ENCODE measurements around the gene PLEKHA6.

Gene PLEKHA6

DNA sequence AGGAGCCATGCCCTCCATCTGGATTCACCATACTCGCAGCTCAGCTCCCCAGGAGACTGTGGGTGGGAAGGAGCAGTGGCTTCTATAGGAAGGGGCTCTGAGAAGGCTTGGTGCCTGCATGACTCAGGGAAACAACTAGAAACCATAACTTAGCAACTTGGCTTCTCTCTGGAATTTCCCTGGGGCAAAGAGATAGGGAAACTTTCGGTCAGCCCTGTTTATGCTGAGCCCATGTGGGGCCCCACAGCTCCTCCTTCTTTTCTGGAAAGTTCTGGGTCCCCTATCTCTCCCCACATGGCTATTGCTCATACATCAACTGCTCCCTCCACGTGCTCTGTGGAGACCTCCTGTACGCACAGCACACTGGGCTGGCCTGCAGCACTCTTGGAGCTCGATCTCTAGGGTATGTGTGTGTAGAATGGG lies 39.3 kb downstream of the PLEKHA6 start:
- Histone ChIP-seq H3K27ac (ENCODE audit: poor library complexity, severe bottlenecking) (peak overlapping the region; percentile 56), H3K36me3 (ENCODE audit: low read depth) (no peaks in the 10 kb centered on the region), H3K9me3 (ENCODE audit: severe bottlenecking) (no peaks in the 10 kb centered on the region), H3K4me1 (ENCODE audit: insufficient read depth, poor library complexity, severe bottlenecking) (peaks cover 35% of the 10 kb centered on the region), H3K27me3 (ENCODE audit: insufficient read depth, poor library complexity, severe bottlenecking) (no peaks in the 10 kb centered on the region), H3K4me3 (ENCODE audit: severe bottlenecking) (no peak overlapping the region)
- ATAC-seq (ENCODE audit: low read depth) (peak; percentile 43; the same call in 2 of the 3 replicates), DNase-seq (ENCODE audit: low spot score) (no peak)
- TF ChIP-seq CTCF (IDR thresholded peaks at IDR 0.05; ENCODE audit: poor library complexity, severe bottlenecking): no peak

- Histone ChIP-seq H3K4me1 (ENCODE audit: insufficient read depth, poor library complexity, severe bottlenecking) (peaks cover 35% of the 10 kb centered on the region), H3K4me3 (ENCODE audit: severe bottlenecking) (no peak overlapping the region), H3K27me3 (ENCODE audit: insufficient read depth, poor library complexity, severe bottlenecking) (no peaks in the 10 kb centered on the region), H3K9me3 (ENCODE audit: severe bottlenecking) (no peaks in the 10 kb centered on the region), H3K27ac (ENCODE audit: poor library complexity, severe bottlenecking) (peak overlapping the region; percentile 56), H3K36me3 (ENCODE audit: low read depth) (no peaks in the 10 kb centered on the region)
- peak; percentile 89 for DNase-seq (ENCODE audit: low spot score)
- no peak for TF ChIP-seq CTCF (IDR thresholded peaks at IDR 0.05; ENCODE audit: poor library complexity, severe bottlenecking)
- ATAC-seq (ENCODE audit: low read depth): peak; percentile 90
Observed at GRCh38 chr1:204319462-204319861, 40.3 kb downstream of the PLEKHA6 start.

GRCh38 chr1:204319027-204319426 lies 40.7 kb downstream of the PLEKHA6 start:
- Histone ChIP-seq H3K27me3 (ENCODE audit: insufficient read depth, poor library complexity, severe bottlenecking) (no peaks in the 10 kb centered on the region), H3K36me3 (ENCODE audit: low read depth) (no peaks in the 10 kb centered on the region), H3K9me3 (ENCODE audit: severe bottlenecking) (no peaks in the 10 kb centered on the region), H3K4me1 (ENCODE audit: insufficient read depth, poor library complexity, severe bottlenecking) (peaks cover 34% of the 10 kb centered on the region), H3K27ac (ENCODE audit: poor library complexity, severe bottlenecking) (peak overlapping the region; percentile 56), H3K4me3 (ENCODE audit: severe bottlenecking) (no peak overlapping the region)
- TF ChIP-seq CTCF (IDR thresholded peaks at IDR 0.05; ENCODE audit: poor library complexity, severe bottlenecking): no peak
- ATAC-seq (ENCODE audit: low read depth): 0 out of 3 replicates have a peak, but pooled peaks have one; percentile 7
- DNase-seq (ENCODE audit: low spot score): no peak

DNA sequence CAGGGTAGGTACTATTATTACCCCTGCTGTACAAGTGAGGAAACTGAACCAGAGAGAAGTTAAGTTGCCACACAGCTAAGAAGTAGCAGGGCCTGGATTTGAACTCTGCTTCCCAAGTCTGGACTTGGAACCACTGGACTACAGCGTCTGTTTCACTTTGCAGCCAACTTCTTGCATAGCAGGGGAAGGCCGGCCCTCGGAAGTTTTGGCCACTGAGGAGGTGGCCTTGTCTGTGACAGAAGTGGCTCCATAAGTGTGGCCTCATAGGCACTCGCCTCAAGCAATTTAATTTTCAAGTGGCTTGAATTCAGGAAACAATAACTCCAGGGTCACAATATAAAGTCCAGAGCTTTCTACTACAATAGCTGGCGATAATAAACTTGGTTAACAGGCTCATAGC lies 41.4 kb downstream of the PLEKHA6 start:
- peaks cover 28% of the 10 kb centered on the region for H3K4me1 ChIP-seq (ENCODE audit: insufficient read depth, poor library complexity, severe bottlenecking)
- no peak for TF ChIP-seq CTCF (IDR thresholded peaks at IDR 0.05; ENCODE audit: poor library complexity, severe bottlenecking)

DNA sequence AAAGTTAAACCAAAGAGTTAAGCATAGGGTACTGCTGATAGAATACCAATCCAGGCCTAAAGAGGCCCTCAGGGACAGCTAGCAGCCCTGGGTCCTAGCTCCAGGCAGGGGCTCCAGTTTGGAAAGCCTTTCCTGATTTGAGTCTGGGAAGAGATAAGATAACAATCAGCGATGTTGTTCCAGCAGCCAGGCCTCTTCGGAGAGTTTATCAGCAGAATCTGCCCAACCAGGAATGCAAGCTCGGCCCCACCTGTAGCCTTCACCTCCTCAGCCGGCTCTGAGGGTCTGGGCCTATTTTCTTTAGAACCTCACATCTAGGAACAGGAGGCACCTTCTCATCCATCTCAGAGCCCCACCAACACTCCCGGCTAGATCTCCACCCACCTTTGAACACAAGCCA lies 42.6 kb downstream of the PLEKHA6 start:
- H3K27ac ChIP-seq (ENCODE audit: poor library complexity, severe bottlenecking): no peak overlapping the region
- no peak overlapping the region for H3K4me3 ChIP-seq (ENCODE audit: severe bottlenecking)
- ATAC-seq (ENCODE audit: low read depth): no peak
- no peak for TF ChIP-seq CTCF (IDR thresholded peaks at IDR 0.05; ENCODE audit: poor library complexity, severe bottlenecking)
- DNase-seq (ENCODE audit: low spot score): no peak
- H3K36me3 ChIP-seq (ENCODE audit: low read depth): no peaks in the 10 kb centered on the region
- H3K9me3 ChIP-seq (ENCODE audit: severe bottlenecking): no peaks in the 10 kb centered on the region
- H3K4me1 ChIP-seq (ENCODE audit: insufficient read depth, poor library complexity, severe bottlenecking): peaks cover 28% of the 10 kb centered on the region
- no peaks in the 10 kb centered on the region for H3K27me3 ChIP-seq (ENCODE audit: insufficient read depth, poor library complexity, severe bottlenecking)

More for the DNA sequence above, 41.4 kb downstream of the PLEKHA6 start:
- no peak overlapping the region for H3K4me3 ChIP-seq (ENCODE audit: severe bottlenecking)
- DNase-seq (ENCODE audit: low spot score) (no peak), ATAC-seq (ENCODE audit: low read depth) (no peak)
- no peak overlapping the region for H3K27ac ChIP-seq (ENCODE audit: poor library complexity, severe bottlenecking)
- no peaks in the 10 kb centered on the region for H3K27me3 ChIP-seq (ENCODE audit: insufficient read depth, poor library complexity, severe bottlenecking)
- H3K9me3 ChIP-seq (ENCODE audit: severe bottlenecking): no peaks in the 10 kb centered on the region
- H3K36me3 ChIP-seq (ENCODE audit: low read depth): no peaks in the 10 kb centered on the region
